Measurements from ENCODE around the gene ASTN2.

DNA sequence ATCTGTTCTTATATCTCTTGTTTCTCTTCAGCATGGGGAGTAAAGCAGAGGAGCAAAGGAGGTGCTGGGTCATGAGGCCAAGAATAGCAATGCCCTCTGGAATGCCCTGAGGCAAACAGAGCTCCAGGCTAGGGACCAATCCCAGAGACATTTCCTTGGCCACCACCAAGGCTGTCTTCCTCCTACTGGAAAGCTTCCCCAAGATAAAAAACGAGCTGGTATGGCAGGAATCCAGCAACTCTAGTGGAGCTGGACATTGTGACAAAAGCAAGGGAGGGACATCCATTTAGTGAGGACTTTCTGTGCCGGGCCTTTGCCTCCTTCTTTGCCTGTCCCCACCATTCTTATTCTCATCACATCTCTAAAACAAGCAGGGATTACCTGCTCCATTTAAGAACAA is 161.6 kb downstream of the ASTN2 start:
- TF ChIP-seq, protein P1, sequence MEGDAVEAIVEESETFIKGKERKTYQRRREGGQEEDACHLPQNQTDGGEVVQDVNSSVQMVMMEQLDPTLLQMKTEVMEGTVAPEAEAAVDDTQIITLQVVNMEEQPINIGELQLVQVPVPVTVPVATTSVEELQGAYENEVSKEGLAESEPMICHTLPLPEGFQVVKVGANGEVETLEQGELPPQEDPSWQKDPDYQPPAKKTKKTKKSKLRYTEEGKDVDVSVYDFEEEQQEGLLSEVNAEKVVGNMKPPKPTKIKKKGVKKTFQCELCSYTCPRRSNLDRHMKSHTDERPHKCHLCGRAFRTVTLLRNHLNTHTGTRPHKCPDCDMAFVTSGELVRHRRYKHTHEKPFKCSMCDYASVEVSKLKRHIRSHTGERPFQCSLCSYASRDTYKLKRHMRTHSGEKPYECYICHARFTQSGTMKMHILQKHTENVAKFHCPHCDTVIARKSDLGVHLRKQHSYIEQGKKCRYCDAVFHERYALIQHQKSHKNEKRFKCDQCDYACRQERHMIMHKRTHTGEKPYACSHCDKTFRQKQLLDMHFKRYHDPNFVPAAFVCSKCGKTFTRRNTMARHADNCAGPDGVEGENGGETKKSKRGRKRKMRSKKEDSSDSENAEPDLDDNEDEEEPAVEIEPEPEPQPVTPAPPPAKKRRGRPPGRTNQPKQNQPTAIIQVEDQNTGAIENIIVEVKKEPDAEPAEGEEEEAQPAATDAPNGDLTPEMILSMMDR (IDR thresholded peaks at IDR 0.05 in 2 of 3, conservative IDR thresholded peaks at IDR 0.05 in 1 of 3; ENCODE audit: control insufficient read depth in 2 of 3, extremely low read depth in 1 of 3, insufficient read depth in 1 of 3, low read depth in 3 of 3, low read length in 3 of 3), result no peak
- TF ChIP-seq, protein P2, sequence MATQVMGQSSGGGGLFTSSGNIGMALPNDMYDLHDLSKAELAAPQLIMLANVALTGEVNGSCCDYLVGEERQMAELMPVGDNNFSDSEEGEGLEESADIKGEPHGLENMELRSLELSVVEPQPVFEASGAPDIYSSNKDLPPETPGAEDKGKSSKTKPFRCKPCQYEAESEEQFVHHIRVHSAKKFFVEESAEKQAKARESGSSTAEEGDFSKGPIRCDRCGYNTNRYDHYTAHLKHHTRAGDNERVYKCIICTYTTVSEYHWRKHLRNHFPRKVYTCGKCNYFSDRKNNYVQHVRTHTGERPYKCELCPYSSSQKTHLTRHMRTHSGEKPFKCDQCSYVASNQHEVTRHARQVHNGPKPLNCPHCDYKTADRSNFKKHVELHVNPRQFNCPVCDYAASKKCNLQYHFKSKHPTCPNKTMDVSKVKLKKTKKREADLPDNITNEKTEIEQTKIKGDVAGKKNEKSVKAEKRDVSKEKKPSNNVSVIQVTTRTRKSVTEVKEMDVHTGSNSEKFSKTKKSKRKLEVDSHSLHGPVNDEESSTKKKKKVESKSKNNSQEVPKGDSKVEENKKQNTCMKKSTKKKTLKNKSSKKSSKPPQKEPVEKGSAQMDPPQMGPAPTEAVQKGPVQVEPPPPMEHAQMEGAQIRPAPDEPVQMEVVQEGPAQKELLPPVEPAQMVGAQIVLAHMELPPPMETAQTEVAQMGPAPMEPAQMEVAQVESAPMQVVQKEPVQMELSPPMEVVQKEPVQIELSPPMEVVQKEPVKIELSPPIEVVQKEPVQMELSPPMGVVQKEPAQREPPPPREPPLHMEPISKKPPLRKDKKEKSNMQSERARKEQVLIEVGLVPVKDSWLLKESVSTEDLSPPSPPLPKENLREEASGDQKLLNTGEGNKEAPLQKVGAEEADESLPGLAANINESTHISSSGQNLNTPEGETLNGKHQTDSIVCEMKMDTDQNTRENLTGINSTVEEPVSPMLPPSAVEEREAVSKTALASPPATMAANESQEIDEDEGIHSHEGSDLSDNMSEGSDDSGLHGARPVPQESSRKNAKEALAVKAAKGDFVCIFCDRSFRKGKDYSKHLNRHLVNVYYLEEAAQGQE (IDR thresholded peaks at IDR 0.05; ENCODE audit: low read depth, low read length), result no peak
- TF ChIP-seq, protein P3, sequence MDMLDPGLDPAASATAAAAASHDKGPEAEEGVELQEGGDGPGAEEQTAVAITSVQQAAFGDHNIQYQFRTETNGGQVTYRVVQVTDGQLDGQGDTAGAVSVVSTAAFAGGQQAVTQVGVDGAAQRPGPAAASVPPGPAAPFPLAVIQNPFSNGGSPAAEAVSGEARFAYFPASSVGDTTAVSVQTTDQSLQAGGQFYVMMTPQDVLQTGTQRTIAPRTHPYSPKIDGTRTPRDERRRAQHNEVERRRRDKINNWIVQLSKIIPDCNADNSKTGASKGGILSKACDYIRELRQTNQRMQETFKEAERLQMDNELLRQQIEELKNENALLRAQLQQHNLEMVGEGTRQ (IDR thresholded peaks at IDR 0.05; ENCODE audit: borderline replicate concordance, low read depth, low read length), result no peak
- no peak for TF ChIP-seq IKZF2 (IDR thresholded peaks at IDR 0.05)
- no peak for TF ChIP-seq POLR2AphosphoS5 (IDR thresholded peaks at IDR 0.05; ENCODE audit: low read length)
- TF ChIP-seq, protein P4, sequence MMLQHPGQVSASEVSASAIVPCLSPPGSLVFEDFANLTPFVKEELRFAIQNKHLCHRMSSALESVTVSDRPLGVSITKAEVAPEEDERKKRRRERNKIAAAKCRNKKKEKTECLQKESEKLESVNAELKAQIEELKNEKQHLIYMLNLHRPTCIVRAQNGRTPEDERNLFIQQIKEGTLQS (IDR thresholded peaks at IDR 0.05; ENCODE audit: borderline replicate concordance, extremely low read depth, low read depth, low read length), result no peak
- TF ChIP-seq, protein P5, sequence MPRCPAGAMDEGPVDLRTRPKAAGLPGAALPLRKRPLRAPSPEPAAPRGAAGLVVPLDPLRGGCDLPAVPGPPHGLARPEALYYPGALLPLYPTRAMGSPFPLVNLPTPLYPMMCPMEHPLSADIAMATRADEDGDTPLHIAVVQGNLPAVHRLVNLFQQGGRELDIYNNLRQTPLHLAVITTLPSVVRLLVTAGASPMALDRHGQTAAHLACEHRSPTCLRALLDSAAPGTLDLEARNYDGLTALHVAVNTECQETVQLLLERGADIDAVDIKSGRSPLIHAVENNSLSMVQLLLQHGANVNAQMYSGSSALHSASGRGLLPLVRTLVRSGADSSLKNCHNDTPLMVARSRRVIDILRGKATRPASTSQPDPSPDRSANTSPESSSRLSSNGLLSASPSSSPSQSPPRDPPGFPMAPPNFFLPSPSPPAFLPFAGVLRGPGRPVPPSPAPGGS (IDR thresholded peaks at IDR 0.05; ENCODE audit: borderline replicate concordance, insufficient read depth, low read depth, low read length, poor library complexity, severe bottlenecking), result no peak
- TF ChIP-seq EP300 (IDR thresholded peaks at IDR 0.05; ENCODE audit: borderline replicate concordance in 1 of 2, control insufficient read depth in 1 of 2, low read depth in 2 of 2, low read length in 2 of 2), result no peak
- no peak for TF ChIP-seq EZH2 (IDR thresholded peaks at IDR 0.05; ENCODE audit: borderline replicate concordance, control insufficient read depth, low read depth, low read length)
